Peyer's patch (tissue), 4 donors: Measurements from ENCODE around the gene APCS. TPM values are rescaled to one million over a fixed set of nuclear protein-coding genes. Genes with fewer than 3 reads are reported as not detected.

Experiments
- DNase-seq, 3 donors: peaks; one replicate each; pipeline ENCODE4 v3.0.0-alpha.2; 2017 to 2019
- H3K27ac ChIP-seq, 4 donors: fragments of 200-600 bp; sonication (generic); one replicate each; pipeline ENCODE4 v1.5.1; 2016 to 2019
- H3K27me3 ChIP-seq, 2 donors: fragments of 200-600 bp; sonication (generic); one replicate each; pipeline ENCODE4 v1.5.1; 2019
- H3K36me3 ChIP-seq, 3 donors: fragments of 200-600 bp; sonication (generic); one replicate each; pipeline ENCODE4 v1.5.1; 2016 to 2019
- H3K4me1 ChIP-seq, 4 donors: fragments of 200-600 bp; sonication (generic); one replicate each; pipeline ENCODE4 v1.5.1; 2016 to 2019
- H3K4me3 ChIP-seq, 4 donors: fragments of 200-600 bp; sonication (generic); 1 replicate in 3 of 4; 2 replicates in 1 of 4; pipeline ENCODE4 v1.5.1; 2016 to 2019; ENCODE audit warnings: mild to moderate bottlenecking in 1 of 4
- H3K9me3 ChIP-seq, 4 donors: fragments of 200-600 bp; sonication (generic); one replicate each; pipeline ENCODE4 v1.5.1; 2016 to 2019; ENCODE audit warnings: mild to moderate bottlenecking in 1 of 4
- CTCF ChIP-seq, 6 experiments: fragments of 450-650 bp in 4 of 6; fragments of 200-600 bp in 2 of 6; sonication (generic) in 1 of 6; IDR thresholded peaks; one replicate each; pipeline ENCODE4 v1.5.1; 2017 to 2019; ENCODE audit warnings: antibody characterized with exemption in 6 of 6, mild to moderate bottlenecking in 3 of 6, moderate library complexity in 1 of 6
- POLR2A ChIP-seq, 2 donors: fragments of 450-650 bp; IDR thresholded peaks; one replicate each; pipeline ENCODE4 v1.5.1; 2017; ENCODE audit warnings: antibody characterized with exemption in 2 of 2, mild to moderate bottlenecking in 2 of 2, moderate library complexity in 2 of 2
- total RNA-seq, 4 donors: library from RNA; depleted of rRNA; stranded (reverse); fragments of >200 nt; gene quantifications; one replicate each; pipeline ENCODE4 v1.1.0, GENCODE V29; 2016

Gene APCS
- total RNA-seq, 4 donors from 2014 or later, result not detected

- Histone ChIP-seq H3K4me1 (no peaks in the 10 kb centered on the region), H3K4me3 (no peak overlapping the region), H3K9me3 (no peaks in the 10 kb centered on the region), H3K27ac (no peak overlapping the region), H3K27me3 (no peaks in the 10 kb centered on the region), H3K36me3 (no peaks in the 10 kb centered on the region)
- no peak for DNase-seq
- no peak for TF ChIP-seq POLR2A (IDR thresholded peaks at IDR 0.05)
- no peak for TF ChIP-seq CTCF (IDR thresholded peaks at IDR 0.05)
Observed at GRCh38 chr1:159600894-159601293, 13.3 kb downstream of the APCS start.

- Histone ChIP-seq H3K27ac (no peak overlapping the region), H3K9me3 (no peaks in the 10 kb centered on the region), H3K36me3 (no peaks in the 10 kb centered on the region), H3K4me1 (no peaks in the 10 kb centered on the region), H3K4me3 (no peak overlapping the region), H3K27me3 (no peaks in the 10 kb centered on the region)
- DNase-seq, result no peak
- TF ChIP-seq CTCF (IDR thresholded peaks at IDR 0.05) (no peak), POLR2A (IDR thresholded peaks at IDR 0.05) (no peak)
Observed at GRCh38 chr1:159602501-159602999, 14.9 kb downstream of the APCS start.

- H3K36me3 ChIP-seq, result no peaks in the 10 kb centered on the region
- H3K4me3 ChIP-seq, result no peak overlapping the region
- H3K4me1 ChIP-seq, result no peaks in the 10 kb centered on the region
- H3K27ac ChIP-seq, result no peak overlapping the region
- no peak for DNase-seq
- no peak for TF ChIP-seq POLR2A (IDR thresholded peaks at IDR 0.05)
- TF ChIP-seq CTCF (IDR thresholded peaks at IDR 0.05), result no peak
- no peaks in the 10 kb centered on the region for H3K27me3 ChIP-seq
- H3K9me3 ChIP-seq, result no peaks in the 10 kb centered on the region
Observed at GRCh38 chr1:159612211-159612885, 24.7 kb downstream of the APCS start.

GRCh38 chr1:159632922-159633321, 45.3 kb downstream of the APCS start:
- H3K36me3 ChIP-seq, result no peaks in the 10 kb centered on the region
- TF ChIP-seq POLR2A (IDR thresholded peaks at IDR 0.05), result no peak
- TF ChIP-seq CTCF (IDR thresholded peaks at IDR 0.05), result no peak
- H3K9me3 ChIP-seq, result no peaks in the 10 kb centered on the region
- no peak overlapping the region for H3K4me3 ChIP-seq
- no peak overlapping the region for H3K27ac ChIP-seq
- DNase-seq, result no peak
- no peaks in the 10 kb centered on the region for H3K27me3 ChIP-seq
- H3K4me1 ChIP-seq, result no peaks in the 10 kb centered on the region

Other genes with a start within 250 kb of the APCS start
- gene OR10J4, start 155.6 kb upstream of the APCS start, total RNA-seq, result not detected
- not detected for gene OR10J1, start 148.1 kb upstream of the APCS start, total RNA-seq
- not detected for gene OR10J5, start 51.8 kb upstream of the APCS start, total RNA-seq
- gene CRP, start 126.8 kb downstream of the APCS start, total RNA-seq, result not detected
- 100 to 1,000 TPM in 1 of 4 donors, 10 to 100 TPM in 3; 66.8 to 103 (median 74.2) TPM for gene DUSP23, start 193.1 kb downstream of the APCS start, total RNA-seq
- gene FCRL6, start 214.5 kb downstream of the APCS start, total RNA-seq, result 10 to 100 TPM in 1 of 4 donors, 1 to 10 TPM in 1, not detected in 2; 2.4 to 13.2 TPM
- 10 to 100 TPM in 1 of 4 donors, 1 to 10 TPM in 2, not detected in 1; 1.1 to 18.2 (median 2.7) TPM for gene SLAMF8, start 239.0 kb downstream of the APCS start, total RNA-seq